ENCODE measurements around the gene ATP2C2. TPM values are rescaled to one million over a fixed set of nuclear protein-coding genes. Genes with fewer than 3 reads are reported as not detected.

The ATP2C2 gene
- total and polyA plus RNA-seq, 2 of the 8 experiments (the other 6 are each of a cell fraction or from before 2014, with no cell fraction given) = 1.2 to 2.8 TPM

GRCh38 chr16:84442416-84443145 is 74.2 kb downstream of the ATP2C2 start:
- Histone ChIP-seq H4K8ac (ENCODE audit: extremely low read depth, insufficient read depth, low read length) (no peak overlapping the region), H2BK12ac (ENCODE audit: low read depth, low read length) (no peak overlapping the region), H3K9me3 (ENCODE audit: insufficient read depth in 2 of 2, low read depth in 1 of 2, low read length in 1 of 2) (no peaks in the 10 kb centered on the region), H2AFZ (ENCODE audit: low read length) (no peak overlapping the region), H3K4me2 (ENCODE audit: insufficient read depth in 1 of 2, low read depth in 2 of 2, low read length in 2 of 2) (no peak overlapping the region), H3K36me3 (ENCODE audit: control insufficient read depth in 2 of 4, insufficient read depth in 4 of 4, low read length in 3 of 4) (no peaks in the 10 kb centered on the region), H2BK15ac (ENCODE audit: low read length) (no peak overlapping the region), H3K56ac (replicated peaks; ENCODE audit: insufficient read length, low read depth, low read length) (no peak overlapping the region), H3K79me1 (ENCODE audit: low read depth, low read length) (no peaks in the 10 kb centered on the region), H3K23ac (ENCODE audit: insufficient read length) (no peak overlapping the region), H4K91ac (replicated peaks; ENCODE audit: insufficient read length, low read length) (no peak overlapping the region), H4K5ac (ENCODE audit: insufficient read length, low read depth, low read length) (no peak overlapping the region), H3K9ac (replicated peaks in 1 of 4; ENCODE audit: extremely low read depth in 1 of 4, low read depth in 3 of 4, low read length in 3 of 4) (no peak overlapping the region), H3K14ac (ENCODE audit: insufficient read length) (no peak overlapping the region), H2BK120ac (replicated peaks; ENCODE audit: low read depth, low read length) (no peak overlapping the region), H4K20me1 (replicated peaks in 1 of 2; ENCODE audit: control insufficient read depth in 1 of 2, insufficient read depth in 2 of 2, low read length in 2 of 2) (no peaks in the 10 kb centered on the region), H3K4me3 (ENCODE audit: extremely low read depth in 1 of 4, insufficient read depth in 2 of 4, low read depth in 3 of 4, low read length in 4 of 4) (no peak overlapping the region), H3K4ac (replicated peaks; ENCODE audit: insufficient read length, low read depth, low read length) (no peak overlapping the region), H3K18ac (ENCODE audit: extremely low read depth, low read length) (no peak overlapping the region), H3K79me2 (ENCODE audit: control insufficient read depth in 1 of 2, insufficient read depth in 2 of 2, low read length in 2 of 2) (no peaks in the 10 kb centered on the region), H3K23me2 (ENCODE audit: low read depth, low read length) (no peaks in the 10 kb centered on the region), H2BK5ac (ENCODE audit: low read depth, low read length) (no peak overlapping the region), H3K27ac (ENCODE audit: low read depth, low read length) (no peak overlapping the region), H3K27me3 (replicated peaks in 1 of 4; ENCODE audit: control insufficient read depth in 3 of 4, extremely low read depth in 1 of 4, insufficient read depth in 3 of 4, low read length in 3 of 4) (no peaks in the 10 kb centered on the region), H2BK20ac (ENCODE audit: low read length) (no peak overlapping the region), H2AK5ac (ENCODE audit: low read depth, low read length) (no peak overlapping the region), H3K4me1 (replicated peaks in 1 of 4; ENCODE audit: control insufficient read depth in 3 of 4, insufficient read depth in 4 of 4, low read length in 3 of 4) (no peaks in the 10 kb centered on the region)
- FAIRE-seq = no peak
- CTCF ChIA-PET (ENCODE audit: partially characterized antibody) = interaction anchor here (0.7 to 3.0 kb wide), 5 partner anchors 10 to 215 kb away, joined by 3 to 14 read pairs (median 3); no protein-coding TSS in a partner anchor
- no peak for DNase-seq (ENCODE audit: low read depth in 1 of 2, low spot score in 2 of 2)
- POLR2A ChIA-PET (ENCODE audit: partially characterized antibody) = interaction anchor here (1.0 to 2.1 kb wide), 2 partner anchors 11 to 14 kb away, joined by 5 to 7 read pairs; no protein-coding TSS in a partner anchor
- WGBS, 2 experiments (ENCODE audit: extremely low coverage in 1 of 2, insufficient coverage in 1 of 2, insufficient read length in 1 of 2, insufficient replicate concordance in 2 of 2, low coverage in 1 of 2, low lambda C conversion rate in 2 of 2, missing lambda C conversion rate in 1 of 2) = 89% methylated on average over 19 of the region's 19 CpGs; no CpG with 5 or more reads in 1 of the 2 experiments
- TF ChIP-seq SP1 (IDR thresholded peaks at IDR 0.05; ENCODE audit: low read depth, low read length) (no peak), RBBP5 (IDR thresholded peaks at IDR 0.05; ENCODE audit: borderline replicate concordance, low read depth, low read length) (no peak), SP4 (IDR thresholded peaks at IDR 0.05; ENCODE audit: low read length) (no peak), POLR2A (IDR thresholded peaks at IDR 0.05; ENCODE audit: control extremely low read depth in 1 of 2, low read depth in 2 of 2, low read length in 2 of 2) (no peak), SRF (IDR thresholded peaks at IDR 0.05; ENCODE audit: low read depth, low read length) (no peak), GABPA (IDR thresholded peaks at IDR 0.05; ENCODE audit: borderline replicate concordance, insufficient read depth, low read length) (no peak), NRF1 (IDR thresholded peaks at IDR 0.05; ENCODE audit: low read depth, low read length) (no peak), POU5F1 (IDR thresholded peaks at IDR 0.05; ENCODE audit: low read depth, low read length) (no peak), KDM1A (IDR thresholded peaks at IDR 0.05; ENCODE audit: borderline replicate concordance, low read length) (no peak), CBX8 (IDR thresholded peaks at IDR 0.05; ENCODE audit: borderline replicate concordance, low read depth, low read length) (no peak), MAX (IDR thresholded peaks at IDR 0.05) (no peak), HDAC2 (IDR thresholded peaks at IDR 0.05; ENCODE audit: borderline replicate concordance in 1 of 2, low read depth in 2 of 2, low read length in 2 of 2) (no peak), BACH1 (IDR thresholded peaks at IDR 0.05; ENCODE audit: low read length) (no peak), KDM5A (IDR thresholded peaks at IDR 0.05; ENCODE audit: low read length) (no peak)

All from H1 (cell line).